Kidney tubule cell (primary cell): Measurements from ENCODE around the gene BEST2.
A peak's percentile ranks its signal among the peaks of the same experiment; 100 is the strongest.

Experiments
- DNase-seq: peaks from one replicate; pipeline ENCODE4 v3.0.0-alpha.2; 2018; ENCODE audit warnings: low spot score

BEST2 gene

DNA sequence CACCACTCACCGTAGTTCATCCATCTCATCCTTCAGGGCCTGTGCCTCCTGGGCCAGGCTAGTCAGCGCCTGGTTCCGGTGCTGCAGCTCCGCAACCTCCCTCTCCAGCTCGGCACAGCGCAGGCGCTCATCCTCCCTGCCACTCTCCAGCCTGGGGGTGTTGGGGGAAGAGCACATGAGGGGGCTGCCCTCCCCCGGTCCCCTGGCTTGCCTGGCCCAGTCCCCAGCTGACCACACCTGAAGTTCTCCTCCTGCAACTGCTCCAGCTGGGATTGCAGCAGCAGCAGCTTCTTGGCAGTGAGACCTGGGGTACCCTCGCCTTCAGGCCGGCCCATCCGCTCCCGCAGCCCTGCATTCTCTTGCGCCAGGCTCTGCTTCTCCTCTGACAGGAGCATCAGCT lies 19.3 kb downstream of the BEST2 start:
- no peak for DNase-seq

DNA sequence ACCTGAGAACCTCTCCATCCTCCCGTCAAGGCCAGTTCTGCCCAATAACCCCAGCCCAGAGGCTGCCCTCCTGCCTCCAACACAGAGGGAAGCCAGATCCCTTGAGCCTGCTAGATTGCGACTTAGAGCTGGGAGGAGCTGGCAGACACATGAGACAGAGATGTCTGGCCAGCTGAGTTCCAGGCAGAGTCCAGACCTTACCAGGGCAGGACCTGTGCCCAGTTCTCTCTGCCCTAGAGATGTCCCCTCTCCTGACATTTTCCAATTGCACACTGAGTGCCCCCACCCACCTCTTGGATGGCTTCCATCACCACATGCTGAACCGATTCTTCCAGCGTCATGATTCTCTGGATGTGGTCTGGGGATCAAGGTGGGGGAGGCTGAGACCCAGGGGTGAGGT lies 20.7 kb downstream of the BEST2 start:
- DNase-seq = no peak

DNA sequence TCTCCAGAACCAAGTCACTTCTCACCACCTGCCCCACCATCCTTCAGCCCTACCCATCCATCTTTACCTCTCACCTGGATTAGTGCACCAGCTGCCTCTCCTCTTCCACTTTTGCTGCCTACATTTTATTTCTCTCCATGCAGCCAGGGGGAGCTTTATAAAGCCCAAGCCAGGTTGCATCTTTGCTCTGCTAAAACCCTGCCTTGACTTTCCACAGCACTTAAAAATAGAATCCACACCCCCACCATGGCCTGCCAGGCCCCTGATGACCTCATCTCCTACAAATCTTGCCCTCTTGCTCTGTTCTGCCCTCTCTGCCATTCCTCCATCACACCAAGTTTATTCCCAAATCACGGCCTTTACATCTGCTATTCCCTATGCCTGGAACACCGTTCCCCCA lies 22.0 kb downstream of the BEST2 start:
- peak; percentile 46 for DNase-seq

DNA sequence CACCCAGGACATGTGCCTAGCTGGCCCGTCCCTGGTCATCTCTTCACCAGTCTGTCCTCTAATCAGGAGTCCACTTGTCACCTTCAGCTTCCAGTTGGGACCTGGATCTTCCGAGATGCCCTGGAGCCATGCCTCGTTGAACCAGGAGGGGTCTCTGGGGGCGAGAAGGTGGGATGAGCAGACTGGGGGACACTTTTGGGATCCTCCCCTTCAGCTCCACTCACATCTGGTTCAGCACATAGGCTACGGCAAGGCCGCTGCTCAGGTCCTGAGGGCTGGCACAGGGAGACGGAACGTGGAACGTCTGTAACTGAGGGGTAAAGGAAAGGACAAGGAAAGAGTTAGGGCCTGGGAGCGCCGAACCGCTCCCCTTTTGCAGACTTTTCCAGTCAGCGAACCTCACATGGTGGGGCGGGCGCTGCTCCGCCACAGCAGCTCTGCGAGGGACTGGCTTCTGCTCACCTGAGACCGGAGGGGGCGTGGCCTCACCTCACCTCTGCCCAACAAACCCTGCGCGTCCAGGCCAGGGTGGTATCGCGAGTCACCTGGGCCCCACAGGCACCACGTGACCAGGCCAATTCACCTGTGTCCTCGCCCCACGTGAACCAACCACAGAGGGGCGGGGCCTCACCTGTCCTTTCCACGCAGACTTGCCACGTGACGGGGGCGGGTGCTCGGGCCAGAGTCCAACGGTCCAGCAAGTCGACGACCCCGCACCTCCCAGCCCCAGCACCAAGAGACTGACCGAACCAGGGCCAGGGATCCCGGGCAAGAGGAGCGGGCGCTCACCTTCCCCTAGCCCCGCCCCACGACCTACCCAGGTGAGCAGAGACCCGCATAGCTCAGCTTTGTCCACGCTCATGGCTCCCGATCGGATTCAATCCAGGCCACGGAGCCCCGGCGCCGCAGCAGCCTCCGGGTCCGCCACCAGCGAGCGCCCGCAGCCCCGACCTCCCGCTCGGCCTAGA lies 23.3 kb downstream of the BEST2 start, which contains the start of gene HOOK2:
HOOK2 (minus strand) TSS at position 965 of the 968 bp plus-strand sequence; CDS start at position 862, 103 bp downstream.
- DNase-seq = peak; percentile 91

DNA sequence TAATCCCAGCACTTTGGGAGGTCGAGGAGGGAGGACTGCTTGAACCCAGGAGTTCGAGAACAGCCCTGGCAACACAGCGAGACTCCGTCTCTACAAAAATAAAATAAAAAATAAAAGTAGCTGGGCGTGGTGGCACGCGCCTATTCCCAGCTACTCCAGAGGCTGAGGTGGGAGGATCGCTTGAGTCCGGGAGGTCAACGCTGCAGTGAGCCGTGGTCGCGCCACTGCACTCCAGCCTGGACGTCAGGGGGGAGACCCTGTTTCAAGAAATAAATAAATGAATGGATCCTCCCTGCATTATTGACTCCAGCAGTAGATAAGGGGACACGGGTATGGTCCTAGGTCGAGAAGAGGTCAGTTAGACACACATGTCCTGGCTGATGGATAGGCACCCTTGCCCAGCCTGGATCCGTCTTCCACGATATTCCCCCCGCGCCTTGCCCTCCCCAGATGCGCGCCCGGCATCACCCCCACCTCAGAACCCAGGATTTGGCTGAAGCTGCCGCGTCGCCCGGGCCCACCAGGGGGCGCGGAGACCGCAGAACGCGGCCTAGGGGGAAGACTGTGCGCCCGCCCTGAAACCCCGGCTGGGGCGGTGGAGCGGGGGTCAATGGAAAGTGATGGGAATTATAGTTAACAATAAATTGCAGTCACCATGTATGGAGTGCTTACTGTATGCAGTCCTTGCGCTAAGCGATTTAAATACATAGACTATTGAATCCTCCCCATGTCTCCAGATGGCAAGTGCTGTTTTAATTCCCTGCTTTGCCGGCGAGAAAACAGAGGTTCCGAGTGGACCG lies 25.8 kb downstream of the BEST2 start:
- DNase-seq = peak; percentile 79

DNA sequence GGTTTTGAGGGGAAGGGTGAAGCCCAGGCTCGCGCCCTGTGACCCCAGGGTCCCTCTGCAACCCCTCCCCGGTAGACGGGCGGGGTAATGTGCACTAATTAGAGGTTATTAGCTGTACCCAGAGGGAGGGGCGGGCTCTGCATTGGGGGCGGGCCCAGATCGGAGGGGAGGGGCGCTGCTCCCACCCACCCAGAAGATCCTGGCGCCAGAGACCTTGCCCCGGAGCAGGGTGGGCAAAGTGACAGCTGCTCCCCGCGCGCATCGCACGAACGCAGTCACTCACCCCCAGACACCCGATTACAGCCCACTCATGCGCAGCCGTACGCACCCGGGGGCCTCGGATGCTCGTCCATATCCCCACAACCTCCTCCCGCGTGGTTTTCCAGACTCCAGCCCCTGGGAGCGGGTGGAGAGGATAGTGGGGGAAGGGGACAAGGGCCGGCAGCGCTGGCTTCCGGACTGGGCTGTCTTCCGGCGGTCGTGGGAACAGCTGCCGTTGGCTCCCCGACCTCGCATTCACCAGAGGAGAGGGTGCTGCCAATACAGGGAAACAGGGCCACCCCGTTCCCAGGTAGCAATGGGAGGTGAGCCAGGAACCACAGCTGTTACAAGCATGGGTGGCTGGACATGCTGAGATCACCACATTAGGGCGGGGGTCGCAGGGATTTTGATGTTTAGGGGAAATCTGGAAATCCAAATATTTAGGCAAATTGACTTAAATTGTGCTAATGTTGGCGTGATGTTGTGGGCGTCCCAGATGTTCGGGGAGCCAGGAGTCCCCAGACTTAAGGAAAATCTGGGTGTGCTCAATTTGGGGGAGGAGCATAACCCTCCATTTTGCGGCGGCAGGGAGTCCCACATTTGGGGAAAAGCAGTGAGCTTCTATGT lies 26.7 kb downstream of the BEST2 start:
- peak; percentile 78 for DNase-seq

DNA sequence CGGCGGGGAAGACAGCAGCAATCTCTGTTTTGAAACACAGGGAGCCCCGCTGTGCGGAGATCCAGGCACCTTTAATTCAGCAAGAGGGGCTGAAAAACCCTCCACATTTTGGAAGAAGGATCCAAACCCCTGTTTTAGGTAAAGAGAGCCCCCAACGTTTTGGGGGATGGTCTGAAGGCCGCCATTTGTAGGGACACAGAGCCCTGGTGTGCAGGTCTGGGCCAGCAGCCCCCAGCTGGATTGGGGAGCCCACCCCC lies 27.2 kb downstream of the BEST2 start:
- DNase-seq = no peak

DNA sequence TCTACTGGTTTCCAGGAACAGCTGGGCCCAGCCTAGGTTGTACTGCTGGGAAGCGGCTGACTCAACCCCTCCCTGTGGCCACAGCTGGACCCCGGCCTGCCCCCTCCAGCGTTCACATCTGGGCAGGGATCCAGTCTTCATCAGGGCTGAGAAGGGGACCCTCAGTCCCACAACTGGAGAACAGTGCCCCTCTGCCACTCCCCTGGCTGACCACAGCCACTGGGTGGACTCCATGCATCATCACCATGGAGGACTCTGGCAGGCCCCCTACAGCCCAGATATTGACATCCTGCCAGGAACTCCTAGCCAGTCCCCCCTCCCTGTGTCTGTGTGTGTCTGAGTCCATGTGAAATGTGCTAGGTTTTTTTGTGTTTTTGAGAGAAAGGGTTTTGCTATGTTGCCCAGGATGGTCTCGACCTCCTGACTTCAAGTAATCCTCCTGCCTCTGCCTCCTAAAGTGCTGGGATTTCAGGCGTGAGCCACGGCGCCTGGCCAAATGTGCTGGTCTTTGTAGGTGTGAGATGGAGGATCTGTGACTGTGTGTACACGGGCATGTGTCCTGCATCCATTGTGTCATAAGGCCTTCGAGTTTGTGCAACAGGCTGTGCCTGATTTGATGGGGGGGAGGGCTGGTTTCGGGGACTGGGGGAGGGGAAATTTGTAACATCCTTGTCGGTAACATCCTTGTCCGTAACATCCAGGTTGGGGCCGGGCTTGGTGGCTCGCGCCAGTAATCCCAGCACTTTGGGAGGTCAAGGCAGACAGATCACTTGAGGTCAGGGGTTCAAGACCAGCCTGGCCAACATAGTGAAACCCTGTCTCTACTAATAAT lies 27.8 kb downstream of the BEST2 start:
- DNase-seq = peak; percentile 56

DNA sequence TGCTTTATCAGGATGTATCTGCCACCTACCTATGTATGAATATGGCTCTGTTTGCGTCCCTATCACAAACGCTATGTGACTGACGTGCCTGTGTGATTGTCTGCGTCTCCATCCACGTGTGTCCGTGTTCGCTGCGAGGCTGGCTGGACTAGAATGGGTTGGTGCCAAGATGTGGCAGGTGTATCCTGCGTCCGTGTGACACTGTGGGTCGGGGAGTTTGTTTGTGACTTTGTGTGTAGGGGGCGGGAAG lies 30.5 kb downstream of the BEST2 start:
- DNase-seq = no peak

DNA sequence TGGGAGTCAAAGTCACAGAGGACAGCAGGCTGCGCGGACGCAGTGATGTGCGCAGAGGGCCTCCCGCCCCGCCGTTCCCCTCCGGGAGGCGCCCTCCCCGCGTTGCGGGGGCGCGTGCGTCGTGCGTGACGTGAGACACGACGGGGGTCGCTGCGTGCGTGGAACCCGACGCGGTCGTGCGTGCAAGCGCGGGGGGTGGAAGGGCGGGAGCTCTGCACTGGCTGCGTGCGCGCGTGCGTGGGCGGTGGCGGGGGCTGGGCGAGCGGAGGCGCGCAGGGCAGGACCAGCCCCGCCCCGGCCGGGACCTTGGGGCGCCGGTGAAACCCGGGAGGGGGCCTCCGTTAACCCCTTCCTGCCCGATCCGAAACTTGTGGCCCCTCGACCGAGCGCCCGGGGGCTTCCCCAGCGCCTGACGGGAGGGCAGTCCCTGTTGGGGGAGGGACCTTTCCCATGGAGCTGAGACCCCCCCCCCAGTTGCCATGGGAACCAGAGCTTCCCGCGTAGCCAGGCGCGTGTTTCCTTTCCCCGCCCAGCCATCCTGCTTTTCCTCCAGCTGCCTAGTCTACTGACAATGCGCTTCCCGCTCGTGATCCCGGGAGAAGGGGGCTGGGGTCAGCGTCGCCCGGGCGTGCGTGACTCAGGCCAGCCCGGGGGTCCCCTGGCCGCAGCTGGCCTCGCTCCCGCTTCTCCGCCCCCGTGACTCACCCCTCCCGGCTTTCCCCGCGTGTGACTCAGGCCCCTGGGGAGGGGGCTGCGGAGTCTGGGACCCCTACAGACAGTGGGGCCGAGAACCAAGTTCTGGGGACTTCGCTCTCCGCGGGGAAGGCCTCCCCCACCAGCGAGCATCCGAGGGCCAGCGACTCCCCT lies 31.1 kb downstream of the BEST2 start:
- peak; percentile 84 for DNase-seq

DNA sequence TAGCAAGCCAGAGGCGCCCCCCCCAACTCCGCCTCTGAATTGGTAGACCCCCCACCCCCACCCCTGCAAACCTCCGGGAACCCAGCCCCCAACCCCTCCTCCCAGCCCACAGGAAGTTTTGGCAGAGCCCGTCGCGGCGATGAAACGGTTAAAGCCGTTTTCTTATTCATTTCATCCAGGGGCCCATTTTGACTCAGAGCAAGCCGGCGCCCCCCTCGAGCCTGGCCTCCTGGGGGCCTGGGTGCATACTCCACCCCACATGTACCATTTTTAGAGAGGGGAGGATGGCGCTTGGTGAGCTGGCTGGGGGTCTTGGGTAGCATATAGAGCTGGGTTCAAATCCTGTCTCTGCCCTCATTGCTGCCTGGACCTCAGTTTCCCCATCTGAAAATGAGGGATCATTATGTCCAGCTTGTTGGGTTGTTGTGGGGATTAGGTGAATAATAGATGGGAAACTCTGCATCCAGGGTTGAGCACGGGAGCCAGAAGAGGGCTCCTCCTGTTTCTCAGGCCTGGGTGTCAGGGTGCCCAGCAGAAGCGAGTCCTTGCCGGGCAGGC lies 31.8 kb downstream of the BEST2 start:
- DNase-seq = peak; percentile 51

DNA sequence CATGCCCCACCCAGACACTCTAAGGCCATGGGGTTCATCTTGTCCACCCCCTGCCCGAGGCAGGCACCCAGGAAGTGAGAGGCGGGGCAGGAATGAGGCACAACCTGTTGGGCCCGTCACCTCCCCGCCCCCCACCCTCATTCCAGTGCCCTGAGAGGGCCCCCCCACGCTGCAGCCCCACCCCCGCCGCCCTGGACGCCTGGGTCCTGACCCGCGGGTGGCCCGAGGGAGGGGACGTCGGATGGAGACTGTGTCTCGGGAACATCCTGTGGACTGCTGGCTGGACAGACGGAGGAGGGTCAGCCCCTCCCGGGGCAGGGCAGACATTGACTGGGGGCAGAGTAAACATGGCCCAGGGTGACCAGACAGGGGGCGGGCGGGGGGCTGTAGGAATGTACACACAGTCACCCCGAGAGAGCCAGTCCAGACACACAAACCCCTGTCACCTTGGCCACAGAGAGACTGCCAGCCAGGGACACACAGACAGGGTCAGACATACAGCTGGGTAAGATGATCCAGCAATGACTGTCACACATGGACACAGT lies 32.3 kb downstream of the BEST2 start:
- peak; percentile 79 for DNase-seq

DNA sequence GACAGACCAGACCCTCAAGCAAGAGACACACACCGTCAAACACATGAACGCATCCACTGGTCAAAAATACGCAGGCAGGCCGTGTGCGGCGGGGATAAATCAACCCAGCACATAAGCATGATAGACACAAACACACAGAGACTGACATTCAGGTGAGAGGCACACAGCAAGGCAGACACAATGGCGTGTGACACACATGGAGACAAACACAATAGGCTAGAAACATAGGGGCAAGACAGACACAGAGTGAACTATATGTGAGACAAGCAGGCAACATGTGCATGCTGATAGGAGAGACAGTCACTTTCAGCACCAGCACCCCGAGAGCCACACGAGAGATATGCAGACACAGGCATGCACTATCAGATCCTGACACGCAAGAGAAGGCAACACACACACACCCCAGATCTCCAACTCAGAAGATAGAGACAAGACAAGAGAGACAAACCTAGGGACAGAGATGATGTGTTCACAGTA lies 32.8 kb downstream of the BEST2 start:
- DNase-seq = no peak

DNA sequence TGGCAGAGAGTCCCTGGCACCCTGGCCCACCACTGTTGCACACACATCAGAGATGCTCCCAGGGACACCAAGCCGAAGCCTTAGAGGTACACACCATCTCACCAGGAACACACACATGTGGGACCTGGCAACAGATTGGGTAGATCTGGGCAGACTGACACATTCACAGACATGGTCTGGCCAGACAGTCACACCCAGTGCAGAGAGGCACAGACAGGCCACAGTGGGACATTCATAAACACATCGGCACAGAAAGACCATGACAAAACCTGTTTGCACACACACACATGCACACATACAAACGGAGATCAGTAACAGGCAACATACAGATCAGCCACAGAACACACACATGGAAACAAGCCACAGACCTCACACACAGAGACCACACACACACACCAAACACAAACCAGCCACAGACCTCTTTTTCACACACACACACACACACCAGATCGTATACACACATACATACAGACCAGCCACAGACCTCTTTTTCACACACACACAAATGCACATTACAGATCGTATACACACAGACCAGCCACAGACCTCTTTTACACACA lies 33.4 kb downstream of the BEST2 start:
- DNase-seq = peak; percentile 24

DNA sequence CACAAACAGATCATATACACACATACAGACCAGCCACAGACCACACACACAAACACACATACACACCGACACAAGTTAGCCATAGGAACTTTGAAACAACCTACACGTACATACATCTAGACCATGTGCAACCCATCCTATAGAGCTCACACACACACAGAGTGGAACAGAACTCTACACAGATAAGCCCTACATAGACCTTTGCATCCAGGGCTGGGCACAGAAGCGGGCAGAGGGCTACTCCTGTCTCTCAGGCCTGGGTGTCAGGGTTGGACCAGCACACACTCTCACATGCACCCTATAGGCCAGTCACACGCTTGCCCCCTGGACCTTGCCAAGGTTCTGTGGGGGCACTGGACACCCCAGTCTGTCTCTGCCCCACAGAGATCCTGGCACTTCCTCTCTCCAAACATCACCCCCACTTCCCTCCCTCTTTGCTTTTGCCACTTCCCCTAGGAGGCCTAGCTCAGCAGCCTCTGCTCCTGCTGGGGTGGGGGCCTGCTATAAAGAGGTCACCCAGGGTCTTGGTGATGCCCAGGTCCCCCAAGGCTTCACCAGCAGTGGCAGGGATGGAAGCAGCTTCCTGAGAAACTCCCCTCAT lies 33.9 kb downstream of the BEST2 start:
- no peak for DNase-seq

DNA sequence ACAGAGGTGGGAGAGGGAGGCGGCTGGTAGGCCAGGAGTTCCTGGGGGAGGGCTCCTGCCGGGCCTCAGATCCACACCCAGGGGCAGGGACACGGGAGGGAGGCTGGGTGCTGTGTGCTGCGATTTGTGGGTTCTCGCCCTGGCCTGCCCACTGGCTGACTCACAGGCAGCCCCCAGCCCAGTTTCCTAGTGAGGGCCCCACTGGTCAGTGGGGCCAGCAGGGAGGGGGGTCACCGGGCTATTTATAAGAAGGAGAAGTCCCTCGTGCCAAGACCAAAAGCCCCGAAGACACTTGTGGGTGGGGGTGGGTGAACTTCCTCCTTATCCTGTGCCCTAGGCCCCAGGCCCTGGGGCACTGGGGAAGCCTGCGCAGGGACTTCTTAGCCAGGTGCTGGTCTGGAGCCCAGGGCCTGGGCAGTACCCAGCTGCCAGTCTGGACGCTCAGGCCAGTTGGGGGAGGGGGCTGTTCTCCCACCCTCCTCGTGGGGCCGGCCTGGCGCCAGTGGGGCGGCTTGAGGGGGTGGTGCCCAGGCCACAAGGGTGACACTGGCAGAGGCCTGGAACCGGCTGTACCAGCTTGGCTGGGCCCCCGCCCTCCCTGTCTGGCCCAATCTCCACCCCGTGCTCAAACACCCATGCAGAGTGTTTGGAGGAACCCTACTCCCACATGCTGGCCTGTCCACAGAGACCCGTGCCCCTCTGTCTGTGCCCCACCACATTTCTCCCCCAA lies 34.7 kb downstream of the BEST2 start:
- DNase-seq = peak; percentile 29

DNA sequence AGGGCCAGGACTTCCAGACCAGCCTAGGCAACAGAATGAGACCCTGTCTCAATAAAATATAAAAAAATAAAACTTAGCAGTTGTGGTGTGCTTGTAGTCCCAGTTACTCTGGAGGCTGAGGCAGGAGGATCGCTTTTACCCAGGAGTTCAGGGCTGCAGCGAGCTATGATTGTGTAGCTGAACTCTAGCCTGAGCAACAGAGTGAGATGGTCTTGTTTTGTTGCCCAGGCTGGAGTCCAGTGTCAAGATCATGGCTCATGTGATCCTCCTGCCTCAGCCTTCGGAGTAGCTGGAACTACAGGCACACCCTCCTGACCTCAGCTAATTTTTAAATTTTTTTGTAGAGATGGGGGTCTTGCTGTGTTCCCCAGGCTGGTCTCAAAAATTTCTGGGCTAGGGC lies 35.4 kb downstream of the BEST2 start:
- no peak for DNase-seq

DNA sequence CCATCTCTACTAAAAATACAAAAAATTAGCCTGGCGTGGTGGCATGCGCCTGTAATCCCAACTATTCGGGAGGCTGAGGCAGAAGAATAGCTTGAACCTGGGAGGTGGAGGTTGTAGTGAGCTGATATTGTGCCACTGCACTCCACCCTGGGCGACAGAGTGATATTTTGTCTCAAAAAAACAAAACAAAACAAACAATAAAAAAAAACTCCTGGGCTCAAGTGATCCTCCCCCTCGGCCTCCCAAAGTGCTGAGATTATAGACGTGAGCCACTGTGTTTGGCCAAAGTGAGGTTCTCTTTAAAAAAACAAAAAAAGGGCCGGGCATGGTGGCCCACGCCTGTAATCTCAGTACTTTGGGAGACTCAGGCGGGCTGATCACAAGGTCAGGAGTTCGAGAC lies 35.9 kb downstream of the BEST2 start:
- DNase-seq = no peak
